ENCODE data around the gene IARS2. TPM values are rescaled to one million over a fixed set of nuclear protein-coding genes. Genes with fewer than 3 reads are reported as not detected.

The IARS2 gene
- total RNA-seq, 1 donor from 2014 or later = 48.9 TPM

DNA sequence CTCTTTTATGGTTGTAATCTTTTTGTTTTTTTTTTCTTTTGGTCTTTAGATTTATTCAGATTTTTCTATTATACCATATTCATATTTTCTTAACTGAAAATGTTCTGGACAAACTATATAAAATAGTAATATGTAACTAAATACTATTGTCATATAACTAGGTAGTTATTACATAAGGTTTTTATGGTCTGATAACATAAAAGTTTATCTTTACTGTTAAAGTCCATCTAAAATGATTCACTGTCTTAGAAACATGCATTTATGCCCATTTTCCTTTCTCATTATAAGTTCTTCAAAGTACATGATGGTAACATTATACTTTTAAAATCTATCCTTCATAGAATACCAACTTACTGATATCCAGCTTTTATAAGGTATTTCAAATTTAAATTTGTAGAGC is 29.1 kb downstream of the IARS2 start:
- TF ChIP-seq, protein P1, sequence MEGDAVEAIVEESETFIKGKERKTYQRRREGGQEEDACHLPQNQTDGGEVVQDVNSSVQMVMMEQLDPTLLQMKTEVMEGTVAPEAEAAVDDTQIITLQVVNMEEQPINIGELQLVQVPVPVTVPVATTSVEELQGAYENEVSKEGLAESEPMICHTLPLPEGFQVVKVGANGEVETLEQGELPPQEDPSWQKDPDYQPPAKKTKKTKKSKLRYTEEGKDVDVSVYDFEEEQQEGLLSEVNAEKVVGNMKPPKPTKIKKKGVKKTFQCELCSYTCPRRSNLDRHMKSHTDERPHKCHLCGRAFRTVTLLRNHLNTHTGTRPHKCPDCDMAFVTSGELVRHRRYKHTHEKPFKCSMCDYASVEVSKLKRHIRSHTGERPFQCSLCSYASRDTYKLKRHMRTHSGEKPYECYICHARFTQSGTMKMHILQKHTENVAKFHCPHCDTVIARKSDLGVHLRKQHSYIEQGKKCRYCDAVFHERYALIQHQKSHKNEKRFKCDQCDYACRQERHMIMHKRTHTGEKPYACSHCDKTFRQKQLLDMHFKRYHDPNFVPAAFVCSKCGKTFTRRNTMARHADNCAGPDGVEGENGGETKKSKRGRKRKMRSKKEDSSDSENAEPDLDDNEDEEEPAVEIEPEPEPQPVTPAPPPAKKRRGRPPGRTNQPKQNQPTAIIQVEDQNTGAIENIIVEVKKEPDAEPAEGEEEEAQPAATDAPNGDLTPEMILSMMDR (IDR thresholded peaks at IDR 0.05) = no peak
- no peak overlapping the region for H3K27ac ChIP-seq
- DNase-seq (no peak), ATAC-seq (no peak)
- H3K4me3 ChIP-seq = no peak overlapping the region
- intact Hi-C loops (cut with DNase I) = no loop called here
- no peaks in the 10 kb centered on the region for H3K9me3 ChIP-seq
- H3K36me3 ChIP-seq = peaks cover 40% of the 10 kb centered on the region
- no peaks in the 10 kb centered on the region for H3K27me3 ChIP-seq
- no peaks in the 10 kb centered on the region for H3K4me1 ChIP-seq

DNA sequence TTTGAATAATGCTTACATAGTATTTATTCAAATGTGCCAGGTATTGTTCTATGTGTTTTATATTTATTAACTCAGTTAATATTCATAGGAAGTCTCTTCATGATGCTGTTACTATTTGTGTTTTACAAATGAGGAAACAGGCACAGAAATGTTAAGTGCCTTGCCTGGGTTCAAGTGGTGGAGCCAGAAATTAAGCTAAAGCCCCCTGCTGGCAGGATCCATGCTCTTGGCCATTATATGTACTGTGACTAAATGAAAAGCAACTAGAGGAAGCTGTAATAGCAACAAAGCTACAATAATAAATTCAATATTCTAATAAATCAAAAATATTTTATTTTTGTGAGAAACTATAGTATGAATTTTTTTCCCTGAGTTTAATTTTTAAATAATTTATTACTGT is 30.0 kb downstream of the IARS2 start:
- ATAC-seq (no peak), DNase-seq (no peak)
- intact Hi-C loops (cut with DNase I) = no loop called here
- TF ChIP-seq, protein P1 (IDR thresholded peaks at IDR 0.05) = no peak
- H3K9me3 ChIP-seq = no peaks in the 10 kb centered on the region
- H3K4me3 ChIP-seq = no peak overlapping the region
- H3K36me3 ChIP-seq = peaks cover 45% of the 10 kb centered on the region
- H3K4me1 ChIP-seq = no peaks in the 10 kb centered on the region
- no peaks in the 10 kb centered on the region for H3K27me3 ChIP-seq
- no peak overlapping the region for H3K27ac ChIP-seq

GRCh38 chr1:220124542-220124941 is 30.6 kb downstream of the IARS2 start:
- H3K4me3 ChIP-seq = no peak overlapping the region
- no peaks in the 10 kb centered on the region for H3K4me1 ChIP-seq
- H3K27ac ChIP-seq = no peak overlapping the region
- intact Hi-C loops (cut with DNase I) = no loop called here
- H3K9me3 ChIP-seq = no peaks in the 10 kb centered on the region
- no peak for DNase-seq
- peaks cover 50% of the 10 kb centered on the region for H3K36me3 ChIP-seq
- TF ChIP-seq, protein P1 (IDR thresholded peaks at IDR 0.05) = no peak
- no peaks in the 10 kb centered on the region for H3K27me3 ChIP-seq
- peak; percentile 38 for ATAC-seq

DNA sequence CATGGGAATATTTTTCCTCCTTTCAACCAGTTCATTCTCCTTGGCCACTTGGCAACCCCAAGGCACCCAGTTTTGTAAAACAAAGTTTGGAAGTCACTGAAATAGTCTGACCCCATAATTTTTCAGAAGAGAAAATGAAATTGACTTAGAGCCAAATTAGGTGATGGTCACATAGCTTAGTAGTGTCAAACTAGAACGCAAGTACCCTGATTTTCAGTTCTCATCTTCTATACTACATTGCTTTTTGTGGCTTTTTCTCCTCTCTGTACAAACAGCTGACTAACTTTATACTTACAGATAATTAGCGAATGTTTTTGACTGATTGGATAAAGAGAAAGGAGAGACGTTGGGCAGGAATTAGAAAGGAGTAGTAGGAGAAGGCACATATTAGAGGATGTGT is 33.1 kb downstream of the IARS2 start:
- peaks cover 54% of the 10 kb centered on the region for H3K36me3 ChIP-seq
- H3K27me3 ChIP-seq = no peaks in the 10 kb centered on the region
- no peak for ATAC-seq
- intact Hi-C loops (cut with DNase I) = no loop called here
- TF ChIP-seq, protein P1 (IDR thresholded peaks at IDR 0.05) = no peak
- H3K4me1 ChIP-seq = no peaks in the 10 kb centered on the region
- H3K27ac ChIP-seq = no peak overlapping the region
- H3K4me3 ChIP-seq = no peak overlapping the region
- DNase-seq = no peak
- H3K9me3 ChIP-seq = no peaks in the 10 kb centered on the region

GRCh38 chr1:220129479-220130210 is 35.7 kb downstream of the IARS2 start:
- H3K4me3 ChIP-seq = no peak overlapping the region
- intact Hi-C loops (cut with DNase I) = no loop called here
- ATAC-seq = no peak

More at GRCh38 chr1:220129479-220130210, 35.7 kb downstream of the IARS2 start:
- Histone ChIP-seq H3K27ac (no peak overlapping the region), H3K36me3 (peaks cover 63% of the 10 kb centered on the region), H3K4me1 (no peaks in the 10 kb centered on the region), H3K9me3 (no peaks in the 10 kb centered on the region), H3K27me3 (no peaks in the 10 kb centered on the region)
- DNase-seq = no peak
- TF ChIP-seq, protein P1 (IDR thresholded peaks at IDR 0.05) = no peak

All from upper lobe of right lung (tissue), 1 donor.